K562 (cell line): ENCODE measurements around the gene PPP1R12C. TPM values are rescaled to one million over a fixed set of nuclear protein-coding genes. Genes with fewer than 3 reads are reported as not detected.

ENCODE experiments used
- ARID3B ChIP-seq: fragments of 250-450 bp; sonication (Bioruptor Pico); IDR thresholded peaks from 2 replicates; pipeline ENCODE4 v1.4.0; 2020; ENCODE audit warnings: borderline replicate concordance
- BRF1 ChIP-seq: IDR thresholded peaks from 3 replicates; pipeline ENCODE4 v1.6.1; 2011; ENCODE audit warnings: borderline replicate concordance, mild to moderate bottlenecking; ENCODE audit not compliant: insufficient read length; ENCODE audit errors: extremely low read depth
- CBFB ChIP-seq: sonication (generic); formaldehyde crosslinking; IDR thresholded peaks from 2 replicates; pipeline ENCODE4 v1.4.0; 2020; ENCODE audit warnings: mild to moderate bottlenecking, missing genetic modification reagents
- DPF2 ChIP-seq: fragments of 450-650 bp; IDR thresholded peaks from 2 replicates; pipeline ENCODE4 v1.6.1; 2016
- EZH2 ChIP-seq: IDR thresholded peaks from 2 replicates; pipeline ENCODE4 v1.6.1; 2012; ENCODE audit warnings: low read depth, mild to moderate bottlenecking, inconsistent platforms, low read length, borderline replicate concordance
- FOXM1 ChIP-seq, 2 experiments: fragments of 450-650 bp in 1 of 2; sonication (generic) in 1 of 2; formaldehyde crosslinking in 1 of 2; IDR thresholded peaks; 2 replicates each; pipeline versions ENCODE4 v1.6.1 to v1.9.0; 2017 to 2022; ENCODE audit warnings: low read depth in 2 of 2, mild to moderate bottlenecking in 2 of 2, missing genetic modification reagents in 1 of 2, moderate library complexity in 1 of 2
- IRF2 ChIP-seq: sonication (generic); formaldehyde crosslinking; IDR thresholded peaks from 2 replicates; pipeline ENCODE4 v1.8.1; 2022; ENCODE audit warnings: mild to moderate bottlenecking, missing genetic modification reagents
- MAX ChIP-seq: sonication (generic); formaldehyde crosslinking; IDR thresholded peaks from 2 replicates; pipeline ENCODE4 v1.9.0; 2022; ENCODE audit warnings: mild to moderate bottlenecking, missing genetic modification reagents
- NFE2 ChIP-seq: IDR thresholded peaks from 2 replicates; pipeline ENCODE4 v1.6.1; 2014; ENCODE audit warnings: antibody characterized with exemption, low read depth
- SAP30 ChIP-seq: fragments of 200-600 bp; sonication (generic); IDR thresholded peaks from 2 replicates; pipeline ENCODE4 v1.6.1; 2012; ENCODE audit warnings: borderline replicate concordance, low read depth, mild to moderate bottlenecking, moderate library complexity, low read length, control low read depth, inconsistent platforms; ENCODE audit not compliant: insufficient read depth, poor library complexity, severe bottlenecking
- SREBF1 ChIP-seq: fragments of 150-350 bp; IDR thresholded peaks from 2 replicates; pipeline ENCODE4 v1.6.1; 2014; ENCODE audit warnings: antibody characterized with exemption, low read depth, low read length, borderline replicate concordance
- TAF1 ChIP-seq: IDR thresholded peaks from 2 replicates; pipeline ENCODE4 v1.6.1; 2011; ENCODE audit warnings: mild to moderate bottlenecking, low read length, moderate library complexity; ENCODE audit not compliant: insufficient read depth, control insufficient read depth, severe bottlenecking; ENCODE audit errors: extremely low read depth
- TRIM25 ChIP-seq: fragments of 450-650 bp; IDR thresholded peaks from 2 replicates; pipeline ENCODE4 v1.7.0; 2016; ENCODE audit warnings: borderline replicate concordance
- XRCC4 ChIP-seq: IDR thresholded peaks from one replicate; pipeline ENCODE4 v1.6.1; 2011; ENCODE audit not compliant: insufficient read depth, insufficient read length; ENCODE audit errors: extremely low read depth
- ZNF592 ChIP-seq: fragments of 450-650 bp; IDR thresholded peaks from 2 replicates; pipeline ENCODE4 v1.6.1; 2017; ENCODE audit warnings: antibody characterized with exemption, mild to moderate bottlenecking
- ZZZ3 ChIP-seq: fragments of 450-650 bp; IDR thresholded peaks from 2 replicates; pipeline ENCODE4 v1.6.1; 2016; ENCODE audit warnings: antibody characterized with exemption, mild to moderate bottlenecking, moderate library complexity
- polyA plus RNA-seq, 8 experiments: library from polyadenylated mRNA; depleted of rRNA in 4 of 8; stranded (reverse) in 5 of 8; unstranded in 3 of 8; fragments of >200 nt; fragmentation: Nextera tagmentation in 2 of 8; fragmentation: Illumina TruSeq in 1 of 8; extraction: Ambion mirVana in 2 of 8; extraction: Trizol in 1 of 8; gene quantifications; 2 replicates each; pipeline versions ENCODE4 v1.2.1 to v1.2.3, GENCODE V29; 2011 to 2014; ENCODE audit warnings: inconsistent platforms in 1 of 8, missing spikeins in 1 of 8
- total RNA-seq, 7 experiments: library from RNA; depleted of rRNA in 6 of 7; stranded (reverse); fragments of >200 nt in 6 of 7; fragmentation: Illumina TruSeq in 2 of 7; extraction: Trizol in 2 of 7; gene quantifications; 2 replicates each; pipeline versions ENCODE4 v1.2.1 to v1.2.3, GENCODE V29; 2011 to 2021; ENCODE audit warnings: low replicate concordance in 1 of 7

Gene PPP1R12C
- total and polyA plus RNA-seq, 9 of the 15 experiments (the other 6 are each of a cell fraction or from before 2014, with no cell fraction given), result 1.8 to 136 (median 33.7) TPM

GRCh38 chr19:55117663-55118391, 390 bp upstream of the PPP1R12C start (continued):
- peak; percentile 74; the same call in 1 of the 2 replicates for TF ChIP-seq ZNF592
- peak; percentile 85; the same call in 1 of the 2 replicates for TF ChIP-seq SREBF1
- TF ChIP-seq SAP30, result peak; percentile 47
- no peak for TF ChIP-seq ZZZ3
- TF ChIP-seq TAF1, result peak; percentile 64
- TF ChIP-seq IRF2 (CRISPR knock-in tag), result no peak
- peak; percentile 54 for TF ChIP-seq NFE2
- no peak for TF ChIP-seq XRCC4
- no peak for TF ChIP-seq BRF1
- no peak for TF ChIP-seq EZH2
- peak; percentile 41 for TF ChIP-seq DPF2
- no peak; the same call in 1 of the 2 replicates for TF ChIP-seq ARID3B
- no peak for TF ChIP-seq CBFB
- no peak for TF ChIP-seq TRIM25
- TF ChIP-seq MAX (CRISPR knock-in tag), result peak; percentile 21; the same call in 1 of the 2 replicates
- no peak for TF ChIP-seq FOXM1 (IDR thresholded peaks at IDR 0.05; ENCODE audit: low read depth)
- no peak for TF ChIP-seq FOXM1 (CRISPR knock-in tag; IDR thresholded peaks at IDR 0.05; ENCODE audit: low read depth)
